Measurements from ENCODE around the gene HDGF.

- no peak for TF ChIP-seq CTCF (IDR thresholded peaks at IDR 0.05)
- no peak for TF ChIP-seq POLR2A (IDR thresholded peaks at IDR 0.05)
Observed at GRCh38 chr1:156747742-156748669, 3.5 kb downstream of the HDGF start.

Measured in lower leg skin (tissue), 3 donors.